ENCODE measurements around the gene ISL1. TPM values are rescaled to one million over a fixed set of nuclear protein-coding genes. Genes with fewer than 3 reads are reported as not detected.
A peak's percentile ranks its signal among the peaks of the same experiment; 100 is the strongest.

The ISL1 gene
- not detected for total RNA-seq

DNA sequence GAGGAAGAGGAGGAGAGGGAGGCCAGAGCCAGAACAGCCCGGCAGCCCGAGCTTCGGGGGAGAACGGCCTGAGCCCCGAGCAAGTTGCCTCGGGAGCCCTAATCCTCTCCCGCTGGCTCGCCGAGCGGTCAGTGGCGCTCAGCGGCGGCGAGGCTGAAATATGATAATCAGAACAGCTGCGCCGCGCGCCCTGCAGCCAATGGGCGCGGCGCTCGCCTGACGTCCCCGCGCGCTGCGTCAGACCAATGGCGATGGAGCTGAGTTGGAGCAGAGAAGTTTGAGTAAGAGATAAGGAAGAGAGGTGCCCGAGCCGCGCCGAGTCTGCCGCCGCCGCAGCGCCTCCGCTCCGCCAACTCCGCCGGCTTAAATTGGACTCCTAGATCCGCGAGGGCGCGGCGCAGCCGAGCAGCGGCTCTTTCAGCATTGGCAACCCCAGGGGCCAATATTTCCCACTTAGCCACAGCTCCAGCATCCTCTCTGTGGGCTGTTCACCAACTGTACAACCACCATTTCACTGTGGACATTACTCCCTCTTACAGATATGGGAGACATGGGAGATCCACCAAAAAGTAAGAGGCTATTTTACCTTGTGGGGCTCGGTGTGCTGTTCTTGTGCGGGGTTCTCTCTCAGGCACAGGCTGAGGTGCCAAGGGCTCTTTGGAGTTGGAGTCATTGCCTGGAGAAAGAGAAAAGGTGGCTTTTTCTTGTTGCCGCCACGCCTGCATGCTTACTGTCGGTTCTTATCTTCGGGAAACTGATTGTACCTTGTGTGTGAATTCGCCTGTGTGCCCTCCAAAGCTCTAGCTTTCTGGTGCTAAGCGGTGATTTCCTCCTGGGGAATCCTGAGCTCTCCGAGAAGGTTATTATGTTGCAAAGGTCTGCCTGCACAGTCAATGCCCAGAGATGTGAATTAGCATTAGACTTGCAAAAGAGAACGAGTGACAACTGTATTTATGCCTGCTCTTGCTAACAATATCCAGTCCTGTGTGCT is at the start of gene ISL1:
Gene ISL1 (plus strand): TSS at position 318 of the 991 bp plus-strand sequence. CDS start 224 bp downstream, at position 542.
- H3K27ac ChIP-seq, result no peak within 1 kb of the TSS
- ATAC-seq, result no peak
- peak; percentile 13 to 19 for DNase-seq
- intact Hi-C loops (cut with DNase I; ENCODE audit: low total_unique reads), result no loop called here
- TF ChIP-seq, protein P1, sequence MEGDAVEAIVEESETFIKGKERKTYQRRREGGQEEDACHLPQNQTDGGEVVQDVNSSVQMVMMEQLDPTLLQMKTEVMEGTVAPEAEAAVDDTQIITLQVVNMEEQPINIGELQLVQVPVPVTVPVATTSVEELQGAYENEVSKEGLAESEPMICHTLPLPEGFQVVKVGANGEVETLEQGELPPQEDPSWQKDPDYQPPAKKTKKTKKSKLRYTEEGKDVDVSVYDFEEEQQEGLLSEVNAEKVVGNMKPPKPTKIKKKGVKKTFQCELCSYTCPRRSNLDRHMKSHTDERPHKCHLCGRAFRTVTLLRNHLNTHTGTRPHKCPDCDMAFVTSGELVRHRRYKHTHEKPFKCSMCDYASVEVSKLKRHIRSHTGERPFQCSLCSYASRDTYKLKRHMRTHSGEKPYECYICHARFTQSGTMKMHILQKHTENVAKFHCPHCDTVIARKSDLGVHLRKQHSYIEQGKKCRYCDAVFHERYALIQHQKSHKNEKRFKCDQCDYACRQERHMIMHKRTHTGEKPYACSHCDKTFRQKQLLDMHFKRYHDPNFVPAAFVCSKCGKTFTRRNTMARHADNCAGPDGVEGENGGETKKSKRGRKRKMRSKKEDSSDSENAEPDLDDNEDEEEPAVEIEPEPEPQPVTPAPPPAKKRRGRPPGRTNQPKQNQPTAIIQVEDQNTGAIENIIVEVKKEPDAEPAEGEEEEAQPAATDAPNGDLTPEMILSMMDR (IDR thresholded peaks at IDR 0.05 in 4 of 5, conservative IDR thresholded peaks at IDR 0.05 in 1 of 5), result no peak
- TF ChIP-seq POLR2A (IDR thresholded peaks at IDR 0.05), result no peak
- H3K36me3 ChIP-seq, result no peaks in the 10 kb centered on the region
- no peaks in the 10 kb centered on the region for H3K9me3 ChIP-seq
- in situ Hi-C loops (cut with MboI; ENCODE audit: low sequenced_read_pairs in 4 of 4), result no loop called here
- H3K4me1 ChIP-seq, result peaks cover 5 to 8% of the 10 kb centered on the region in 2 donors
- H3K4me3 ChIP-seq, result peak within 1 kb of the TSS; percentile 38 to 43 (median 40)
- H3K27me3 ChIP-seq, result peaks cover 93 to 99% (median 94%) of the 10 kb centered on the region in 3 donors

DNA sequence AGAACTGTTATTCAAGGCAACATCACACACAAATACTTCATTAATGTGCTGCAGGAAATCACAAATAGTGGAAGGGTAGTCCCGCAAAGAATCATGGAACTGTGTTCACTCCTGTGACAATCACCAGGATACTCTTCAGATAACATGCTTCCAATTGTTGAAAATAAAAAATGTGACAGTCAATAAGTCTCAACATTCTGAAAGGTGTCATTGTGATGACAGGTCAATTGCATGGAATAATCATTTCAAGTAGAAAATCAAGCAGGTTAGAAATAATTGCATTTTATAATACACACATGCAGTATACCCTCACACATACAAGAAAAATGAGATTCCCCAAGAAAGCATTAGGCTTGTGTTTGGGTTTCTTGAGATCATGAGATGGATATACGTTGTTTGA is 46.4 kb upstream of the ISL1 start:
- Histone ChIP-seq H3K4me1 (no peaks in the 10 kb centered on the region), H3K36me3 (no peaks in the 10 kb centered on the region), H3K27me3 (no peaks in the 10 kb centered on the region), H3K4me3 (no peak overlapping the region), H3K9me3 (no peaks in the 10 kb centered on the region), H3K27ac (no peak overlapping the region)
- no peak for TF ChIP-seq POLR2A (IDR thresholded peaks at IDR 0.05)
- TF ChIP-seq, protein P1 (IDR thresholded peaks at IDR 0.05 in 4 of 5, conservative IDR thresholded peaks at IDR 0.05 in 1 of 5), result no peak
- no peak for ATAC-seq
- in situ Hi-C loops (cut with MboI; ENCODE audit: low sequenced_read_pairs in 4 of 4), result no loop called here
- intact Hi-C loops (cut with DNase I; ENCODE audit: low total_unique reads), result no loop called here
- no peak for DNase-seq

DNA sequence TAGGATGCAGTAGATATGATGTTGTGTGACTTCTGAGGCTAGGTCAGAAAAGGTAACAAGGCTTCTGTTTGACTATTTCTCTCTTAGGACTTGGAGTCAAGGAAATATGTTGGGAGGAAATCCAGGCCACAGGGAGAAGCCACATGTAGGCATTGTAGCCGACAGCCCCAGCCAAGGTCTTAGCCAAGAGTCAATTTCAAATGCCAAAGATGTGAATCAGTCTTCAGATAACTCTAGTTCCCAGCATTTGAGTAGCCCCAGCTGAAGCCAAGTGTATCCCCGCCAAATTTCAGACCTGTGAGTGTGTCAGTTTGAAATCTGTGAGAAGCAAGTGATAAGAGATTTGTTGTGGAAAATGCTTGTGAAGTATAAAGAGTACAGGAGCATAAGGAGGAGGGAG is 38.1 kb upstream of the ISL1 start:
- TF ChIP-seq POLR2A (IDR thresholded peaks at IDR 0.05), result no peak
- TF ChIP-seq, protein P1 (IDR thresholded peaks at IDR 0.05 in 4 of 5, conservative IDR thresholded peaks at IDR 0.05 in 1 of 5), result no peak
- Histone ChIP-seq H3K9me3 (no peaks in the 10 kb centered on the region), H3K36me3 (no peaks in the 10 kb centered on the region), H3K4me1 (no peaks in the 10 kb centered on the region), H3K27me3 (no peaks in the 10 kb centered on the region), H3K4me3 (no peak overlapping the region), H3K27ac (no peak overlapping the region)
- in situ Hi-C loops (cut with MboI; ENCODE audit: low sequenced_read_pairs in 4 of 4) (no loop called here), intact Hi-C loops (cut with DNase I; ENCODE audit: low total_unique reads) (no loop called here)
- ATAC-seq (no peak), DNase-seq (no peak)

DNA sequence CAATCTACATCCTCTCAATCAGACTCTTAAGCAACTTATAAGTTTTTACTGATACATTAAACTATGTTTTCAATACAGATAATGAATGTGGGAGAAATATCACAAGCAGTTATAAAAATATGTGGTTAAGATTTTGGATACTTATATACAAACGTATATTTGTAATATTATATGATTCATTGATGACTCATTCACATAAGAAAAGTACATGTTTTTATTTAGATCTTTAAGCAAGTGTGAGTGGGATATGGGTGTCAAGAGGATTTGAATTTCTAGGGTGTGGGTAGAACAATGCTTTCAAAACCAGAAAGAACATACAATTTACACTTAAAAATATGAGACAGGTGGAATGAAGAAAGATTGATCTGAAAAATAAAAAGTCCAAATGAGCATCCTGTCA is 36.1 kb upstream of the ISL1 start:
- no peaks in the 10 kb centered on the region for H3K36me3 ChIP-seq
- H3K9me3 ChIP-seq, result no peaks in the 10 kb centered on the region
- TF ChIP-seq, protein P1 (IDR thresholded peaks at IDR 0.05 in 4 of 5, conservative IDR thresholded peaks at IDR 0.05 in 1 of 5), result no peak
- TF ChIP-seq POLR2A (IDR thresholded peaks at IDR 0.05), result no peak
- ATAC-seq (no peak), DNase-seq (no peak)
- no peaks in the 10 kb centered on the region for H3K4me1 ChIP-seq
- H3K27ac ChIP-seq, result no peak overlapping the region
- no peak overlapping the region for H3K4me3 ChIP-seq
- in situ Hi-C loops (cut with MboI; ENCODE audit: low sequenced_read_pairs in 4 of 4) (no loop called here), intact Hi-C loops (cut with DNase I; ENCODE audit: low total_unique reads) (no loop called here)
- no peaks in the 10 kb centered on the region for H3K27me3 ChIP-seq

Measured in gastrocnemius medialis (tissue), 4 donors.